ENCODE data around the gene SH3TC1.

Gene SH3TC1

GRCh38 chr4:8263397-8263796 lies 64.3 kb downstream of the SH3TC1 start:
- no peak for TF ChIP-seq EZH2 (IDR thresholded peaks at IDR 0.05; ENCODE audit: borderline replicate concordance, low read length)
- no peaks in the 10 kb centered on the region for H4K20me1 ChIP-seq (ENCODE audit: insufficient read depth, low read length)
- H3K4me1 ChIP-seq (ENCODE audit: insufficient read depth, low read length, severe bottlenecking): no peaks in the 10 kb centered on the region
- H3K4me3 ChIP-seq (ENCODE audit: low read depth, low read length, poor library complexity, severe bottlenecking): no peak overlapping the region
- H2AFZ ChIP-seq (ENCODE audit: low read length): no peak overlapping the region
- H3K4me2 ChIP-seq (ENCODE audit: low read length): no peak overlapping the region
- no peaks in the 10 kb centered on the region for H3F3A ChIP-seq (ENCODE audit: insufficient read depth, low read length)
- H3K27ac ChIP-seq (ENCODE audit: low read depth, low read length, poor library complexity, severe bottlenecking): no peak overlapping the region
- no peaks in the 10 kb centered on the region for H3K79me2 ChIP-seq (ENCODE audit: insufficient read depth, low read length)
- no peaks in the 10 kb centered on the region for H3K9me2 ChIP-seq (ENCODE audit: low read depth, low read length)
- H3K9me3 ChIP-seq (ENCODE audit: low read length): no peaks in the 10 kb centered on the region
- H3K27me3 ChIP-seq (ENCODE audit: insufficient read depth, low read length): no peaks in the 10 kb centered on the region
- H3K36me3 ChIP-seq (ENCODE audit: insufficient read depth, low read length): no peaks in the 10 kb centered on the region
- H3K9ac ChIP-seq (ENCODE audit: low read length): no peak overlapping the region

GRCh38 chr4:8264106-8264505 lies 65.0 kb downstream of the SH3TC1 start:
- no peaks in the 10 kb centered on the region for H3K4me1 ChIP-seq (ENCODE audit: insufficient read depth, low read length, severe bottlenecking)
- H3K4me2 ChIP-seq (ENCODE audit: low read length): no peak overlapping the region
- H3K9me2 ChIP-seq (ENCODE audit: low read depth, low read length): no peaks in the 10 kb centered on the region
- H3F3A ChIP-seq (ENCODE audit: insufficient read depth, low read length): no peaks in the 10 kb centered on the region
- H3K4me3 ChIP-seq (ENCODE audit: low read depth, low read length, poor library complexity, severe bottlenecking): no peak overlapping the region
- no peaks in the 10 kb centered on the region for H3K36me3 ChIP-seq (ENCODE audit: insufficient read depth, low read length)
- H2AFZ ChIP-seq (ENCODE audit: low read length): no peak overlapping the region
- H3K9ac ChIP-seq (ENCODE audit: low read length): no peak overlapping the region
- no peaks in the 10 kb centered on the region for H3K9me3 ChIP-seq (ENCODE audit: low read length)
- H3K79me2 ChIP-seq (ENCODE audit: insufficient read depth, low read length): no peaks in the 10 kb centered on the region
- no peak overlapping the region for H3K27ac ChIP-seq (ENCODE audit: low read depth, low read length, poor library complexity, severe bottlenecking)
- no peak for TF ChIP-seq CTCF (IDR thresholded peaks at IDR 0.05; ENCODE audit: low read length)
- TF ChIP-seq EZH2 (IDR thresholded peaks at IDR 0.05; ENCODE audit: borderline replicate concordance, low read length): no peak
- H4K20me1 ChIP-seq (ENCODE audit: insufficient read depth, low read length): no peaks in the 10 kb centered on the region
- H3K27me3 ChIP-seq (ENCODE audit: insufficient read depth, low read length): no peaks in the 10 kb centered on the region

- Histone ChIP-seq H3F3A (ENCODE audit: insufficient read depth, low read length) (no peaks in the 10 kb centered on the region), H2AFZ (ENCODE audit: low read length) (no peak overlapping the region), H3K4me3 (ENCODE audit: low read depth, low read length, poor library complexity, severe bottlenecking) (no peak overlapping the region), H3K79me2 (ENCODE audit: insufficient read depth, low read length) (no peaks in the 10 kb centered on the region), H3K9me2 (ENCODE audit: low read depth, low read length) (no peaks in the 10 kb centered on the region), H3K27me3 (ENCODE audit: insufficient read depth, low read length) (no peaks in the 10 kb centered on the region), H3K36me3 (ENCODE audit: insufficient read depth, low read length) (no peaks in the 10 kb centered on the region), H3K27ac (ENCODE audit: low read depth, low read length, poor library complexity, severe bottlenecking) (no peak overlapping the region), H3K9me3 (ENCODE audit: low read length) (no peaks in the 10 kb centered on the region), H3K4me2 (ENCODE audit: low read length) (no peak overlapping the region), H4K20me1 (ENCODE audit: insufficient read depth, low read length) (no peaks in the 10 kb centered on the region), H3K9ac (ENCODE audit: low read length) (no peak overlapping the region), H3K4me1 (ENCODE audit: insufficient read depth, low read length, severe bottlenecking) (no peaks in the 10 kb centered on the region)
- no peak for TF ChIP-seq CTCF (IDR thresholded peaks at IDR 0.05; ENCODE audit: low read length)
- no peak for TF ChIP-seq EZH2 (IDR thresholded peaks at IDR 0.05; ENCODE audit: borderline replicate concordance, low read length)
These were observed 66.3 kb downstream of the SH3TC1 start for GRCh38 chr4:8265171-8265929.

GRCh38 chr4:8266088-8266487 lies 67.0 kb downstream of the SH3TC1 start:
- Histone ChIP-seq H3K9me2 (ENCODE audit: low read depth, low read length) (no peaks in the 10 kb centered on the region), H3K79me2 (ENCODE audit: insufficient read depth, low read length) (no peaks in the 10 kb centered on the region)

More at GRCh38 chr4:8266088-8266487, 67.0 kb downstream of the SH3TC1 start:
- no peak overlapping the region for H2AFZ ChIP-seq (ENCODE audit: low read length)
- no peak overlapping the region for H3K27ac ChIP-seq (ENCODE audit: low read depth, low read length, poor library complexity, severe bottlenecking)
- H3K36me3 ChIP-seq (ENCODE audit: insufficient read depth, low read length): no peaks in the 10 kb centered on the region
- no peaks in the 10 kb centered on the region for H4K20me1 ChIP-seq (ENCODE audit: insufficient read depth, low read length)
- H3K27me3 ChIP-seq (ENCODE audit: insufficient read depth, low read length): no peaks in the 10 kb centered on the region
- H3F3A ChIP-seq (ENCODE audit: insufficient read depth, low read length): no peaks in the 10 kb centered on the region
- no peak overlapping the region for H3K9ac ChIP-seq (ENCODE audit: low read length)
- no peaks in the 10 kb centered on the region for H3K4me1 ChIP-seq (ENCODE audit: insufficient read depth, low read length, severe bottlenecking)
- H3K4me2 ChIP-seq (ENCODE audit: low read length): no peak overlapping the region
- TF ChIP-seq CTCF (IDR thresholded peaks at IDR 0.05; ENCODE audit: low read length) (no peak), EZH2 (IDR thresholded peaks at IDR 0.05; ENCODE audit: borderline replicate concordance, low read length) (no peak)
- H3K4me3 ChIP-seq (ENCODE audit: low read depth, low read length, poor library complexity, severe bottlenecking): no peak overlapping the region
- H3K9me3 ChIP-seq (ENCODE audit: low read length): no peaks in the 10 kb centered on the region
